Subcutaneous adipose tissue (tissue), 4 donors: ENCODE data around the gene MAGOH. TPM values are rescaled to one million over a fixed set of nuclear protein-coding genes. Genes with fewer than 3 reads are reported as not detected.

ENCODE experiments used
- CTCF ChIP-seq: fragments of 450-650 bp; IDR thresholded peaks from one replicate; pipeline ENCODE4 v1.5.1; 2016; ENCODE audit warnings: low read depth, mild to moderate bottlenecking, control low read depth, antibody characterized with exemption, moderate library complexity
- total RNA-seq, 4 donors: library from RNA; depleted of rRNA; stranded (reverse); fragments of >200 nt; gene quantifications; one replicate each; pipeline ENCODE4 v1.1.0, GENCODE V29; 2016

The MAGOH gene
- total RNA-seq, 4 donors from 2014 or later = 27.7 to 47.4 (median 30.3) TPM

- TF ChIP-seq CTCF = no peak
Observed at GRCh38 chr1:53280496-53280895, 42.2 kb upstream of the MAGOH start.

- TF ChIP-seq CTCF = no peak
Observed at GRCh38 chr1:53279296-53280200, 41.2 kb upstream of the MAGOH start.

- no peak for TF ChIP-seq CTCF
Observed at GRCh38 chr1:53278298-53278725, 40.0 kb upstream of the MAGOH start.

GRCh38 chr1:53277326-53277725 is 39.0 kb upstream of the MAGOH start:
- TF ChIP-seq CTCF = no peak

GRCh38 chr1:53276902-53277281 is 38.6 kb upstream of the MAGOH start:
- TF ChIP-seq CTCF = no peak

GRCh38 chr1:53276153-53276901 is 38.0 kb upstream of the MAGOH start:
- TF ChIP-seq CTCF = no peak

- no peak for TF ChIP-seq CTCF
Observed at GRCh38 chr1:53275566-53275965, 37.2 kb upstream of the MAGOH start.
